H1 (cell line): ENCODE data around the gene SCN1B. TPM values are rescaled to one million over a fixed set of nuclear protein-coding genes. Genes with fewer than 3 reads are reported as not detected.

Experiments used
- CEBPB ChIP-seq: IDR thresholded peaks from 2 replicates; pipeline ENCODE4 v1.6.1; 2012; ENCODE audit warnings: low read depth, low read length
- EGR1 ChIP-seq: IDR thresholded peaks from 2 replicates; pipeline ENCODE4 v1.6.1; 2011; ENCODE audit warnings: low read depth, low read length, borderline replicate concordance
- KDM1A ChIP-seq: fragments of 200-600, 300-600 bp; sonication (generic); IDR thresholded peaks from 2 replicates; pipeline ENCODE4 v1.7.1; 2016; ENCODE audit warnings: mild to moderate bottlenecking, low read length, borderline replicate concordance
- RNF2 ChIP-seq: fragments of 200-900, 300-1000 bp; sonication (generic); IDR thresholded peaks from 2 replicates; pipeline ENCODE4 v1.7.1; 2016; ENCODE audit warnings: borderline replicate concordance, low read depth, mild to moderate bottlenecking, antibody characterized with exemption, low read length; ENCODE audit not compliant: poor library complexity, severe bottlenecking; ENCODE audit errors: missing control alignments
- SAP30 ChIP-seq: fragments of 300-600 bp; sonication (generic); IDR thresholded peaks from 2 replicates; pipeline ENCODE4 v1.7.1; 2012; ENCODE audit warnings: low read length, moderate library complexity, mild to moderate bottlenecking, inconsistent platforms; ENCODE audit not compliant: insufficient read depth, insufficient replicate concordance
- TBP ChIP-seq: IDR thresholded peaks from 2 replicates; pipeline ENCODE4 v1.6.1; 2011; ENCODE audit warnings: low read depth, low read length, improper control_type of control experiment
- polyA plus RNA-seq, 7 experiments: library from polyadenylated mRNA; depleted of rRNA in 3 of 7; stranded (reverse) in 5 of 7; unstranded in 2 of 7; fragments of >200 nt in 5 of 7; fragments of 200-250 nt in 2 of 7; gene quantifications; 1 replicate in 5 of 7; 2 replicates in 1 of 7; 4 replicates in 1 of 7; pipeline versions ENCODE4 v1.2.1 to v1.2.3, GENCODE V29; 2011 to 2013; ENCODE audit warnings: missing spikeins in 2 of 7, mixed read lengths in 2 of 7
- total RNA-seq: library from RNA; stranded (reverse); fragmentation: NEBNext Ultra II Directional; extraction: Animal tissue kit (Norgen Biotek cat#: 25700); gene quantifications from 2 replicates; pipeline ENCODE4 v1.2.1, GENCODE V29; 2021
- TF ChIP-seq, protein P1 (sequence below): fragments of 300-600 bp; sonication (generic); IDR thresholded peaks from 2 replicates; pipeline ENCODE4 v1.7.1; 2012; ENCODE audit warnings: low read length, moderate library complexity, mild to moderate bottlenecking, inconsistent platforms; ENCODE audit not compliant: insufficient replicate concordance

SCN1B gene
- total and polyA plus RNA-seq, 2 of the 8 experiments (the other 6 are each of a cell fraction or from before 2014, with no cell fraction given): 3.1 to 3.5 TPM

DNA sequence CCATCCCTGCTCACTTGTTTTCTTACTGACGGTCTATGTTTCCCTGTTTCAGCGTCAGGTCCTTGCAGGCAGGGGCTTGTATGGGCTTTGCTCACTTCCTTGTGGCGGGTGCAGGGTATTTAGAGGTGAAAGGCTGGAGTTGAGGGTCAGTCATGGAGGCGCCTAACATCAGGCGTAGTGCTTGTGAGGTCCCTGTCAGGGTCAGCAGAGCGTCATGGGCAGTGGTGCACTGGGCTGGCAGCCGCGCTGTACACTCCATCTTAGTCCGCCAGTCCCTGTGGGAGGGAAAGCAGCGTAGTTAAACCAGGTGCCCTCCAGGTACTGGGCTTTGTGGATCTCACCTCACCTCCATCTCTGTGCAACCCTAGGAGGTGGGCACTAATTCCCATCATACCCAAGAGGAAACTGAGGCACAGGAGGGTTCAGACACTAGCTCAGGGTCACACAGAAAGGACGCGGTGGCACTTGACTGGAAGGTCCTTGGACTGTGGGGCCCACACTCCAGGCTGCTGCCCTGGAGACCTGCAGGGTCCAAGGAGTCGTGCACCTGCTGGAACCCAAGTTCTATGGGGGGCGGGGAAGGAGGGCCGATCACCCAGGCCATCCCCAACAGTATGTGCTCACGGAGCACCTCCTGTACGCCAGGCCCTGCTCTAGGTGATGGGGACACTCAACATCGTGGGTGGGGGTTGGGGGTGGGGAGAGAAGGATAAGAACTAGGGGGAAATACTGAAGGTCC lies 25.6 kb upstream of the SCN1B start (continued):
- TF ChIP-seq, protein P1, sequence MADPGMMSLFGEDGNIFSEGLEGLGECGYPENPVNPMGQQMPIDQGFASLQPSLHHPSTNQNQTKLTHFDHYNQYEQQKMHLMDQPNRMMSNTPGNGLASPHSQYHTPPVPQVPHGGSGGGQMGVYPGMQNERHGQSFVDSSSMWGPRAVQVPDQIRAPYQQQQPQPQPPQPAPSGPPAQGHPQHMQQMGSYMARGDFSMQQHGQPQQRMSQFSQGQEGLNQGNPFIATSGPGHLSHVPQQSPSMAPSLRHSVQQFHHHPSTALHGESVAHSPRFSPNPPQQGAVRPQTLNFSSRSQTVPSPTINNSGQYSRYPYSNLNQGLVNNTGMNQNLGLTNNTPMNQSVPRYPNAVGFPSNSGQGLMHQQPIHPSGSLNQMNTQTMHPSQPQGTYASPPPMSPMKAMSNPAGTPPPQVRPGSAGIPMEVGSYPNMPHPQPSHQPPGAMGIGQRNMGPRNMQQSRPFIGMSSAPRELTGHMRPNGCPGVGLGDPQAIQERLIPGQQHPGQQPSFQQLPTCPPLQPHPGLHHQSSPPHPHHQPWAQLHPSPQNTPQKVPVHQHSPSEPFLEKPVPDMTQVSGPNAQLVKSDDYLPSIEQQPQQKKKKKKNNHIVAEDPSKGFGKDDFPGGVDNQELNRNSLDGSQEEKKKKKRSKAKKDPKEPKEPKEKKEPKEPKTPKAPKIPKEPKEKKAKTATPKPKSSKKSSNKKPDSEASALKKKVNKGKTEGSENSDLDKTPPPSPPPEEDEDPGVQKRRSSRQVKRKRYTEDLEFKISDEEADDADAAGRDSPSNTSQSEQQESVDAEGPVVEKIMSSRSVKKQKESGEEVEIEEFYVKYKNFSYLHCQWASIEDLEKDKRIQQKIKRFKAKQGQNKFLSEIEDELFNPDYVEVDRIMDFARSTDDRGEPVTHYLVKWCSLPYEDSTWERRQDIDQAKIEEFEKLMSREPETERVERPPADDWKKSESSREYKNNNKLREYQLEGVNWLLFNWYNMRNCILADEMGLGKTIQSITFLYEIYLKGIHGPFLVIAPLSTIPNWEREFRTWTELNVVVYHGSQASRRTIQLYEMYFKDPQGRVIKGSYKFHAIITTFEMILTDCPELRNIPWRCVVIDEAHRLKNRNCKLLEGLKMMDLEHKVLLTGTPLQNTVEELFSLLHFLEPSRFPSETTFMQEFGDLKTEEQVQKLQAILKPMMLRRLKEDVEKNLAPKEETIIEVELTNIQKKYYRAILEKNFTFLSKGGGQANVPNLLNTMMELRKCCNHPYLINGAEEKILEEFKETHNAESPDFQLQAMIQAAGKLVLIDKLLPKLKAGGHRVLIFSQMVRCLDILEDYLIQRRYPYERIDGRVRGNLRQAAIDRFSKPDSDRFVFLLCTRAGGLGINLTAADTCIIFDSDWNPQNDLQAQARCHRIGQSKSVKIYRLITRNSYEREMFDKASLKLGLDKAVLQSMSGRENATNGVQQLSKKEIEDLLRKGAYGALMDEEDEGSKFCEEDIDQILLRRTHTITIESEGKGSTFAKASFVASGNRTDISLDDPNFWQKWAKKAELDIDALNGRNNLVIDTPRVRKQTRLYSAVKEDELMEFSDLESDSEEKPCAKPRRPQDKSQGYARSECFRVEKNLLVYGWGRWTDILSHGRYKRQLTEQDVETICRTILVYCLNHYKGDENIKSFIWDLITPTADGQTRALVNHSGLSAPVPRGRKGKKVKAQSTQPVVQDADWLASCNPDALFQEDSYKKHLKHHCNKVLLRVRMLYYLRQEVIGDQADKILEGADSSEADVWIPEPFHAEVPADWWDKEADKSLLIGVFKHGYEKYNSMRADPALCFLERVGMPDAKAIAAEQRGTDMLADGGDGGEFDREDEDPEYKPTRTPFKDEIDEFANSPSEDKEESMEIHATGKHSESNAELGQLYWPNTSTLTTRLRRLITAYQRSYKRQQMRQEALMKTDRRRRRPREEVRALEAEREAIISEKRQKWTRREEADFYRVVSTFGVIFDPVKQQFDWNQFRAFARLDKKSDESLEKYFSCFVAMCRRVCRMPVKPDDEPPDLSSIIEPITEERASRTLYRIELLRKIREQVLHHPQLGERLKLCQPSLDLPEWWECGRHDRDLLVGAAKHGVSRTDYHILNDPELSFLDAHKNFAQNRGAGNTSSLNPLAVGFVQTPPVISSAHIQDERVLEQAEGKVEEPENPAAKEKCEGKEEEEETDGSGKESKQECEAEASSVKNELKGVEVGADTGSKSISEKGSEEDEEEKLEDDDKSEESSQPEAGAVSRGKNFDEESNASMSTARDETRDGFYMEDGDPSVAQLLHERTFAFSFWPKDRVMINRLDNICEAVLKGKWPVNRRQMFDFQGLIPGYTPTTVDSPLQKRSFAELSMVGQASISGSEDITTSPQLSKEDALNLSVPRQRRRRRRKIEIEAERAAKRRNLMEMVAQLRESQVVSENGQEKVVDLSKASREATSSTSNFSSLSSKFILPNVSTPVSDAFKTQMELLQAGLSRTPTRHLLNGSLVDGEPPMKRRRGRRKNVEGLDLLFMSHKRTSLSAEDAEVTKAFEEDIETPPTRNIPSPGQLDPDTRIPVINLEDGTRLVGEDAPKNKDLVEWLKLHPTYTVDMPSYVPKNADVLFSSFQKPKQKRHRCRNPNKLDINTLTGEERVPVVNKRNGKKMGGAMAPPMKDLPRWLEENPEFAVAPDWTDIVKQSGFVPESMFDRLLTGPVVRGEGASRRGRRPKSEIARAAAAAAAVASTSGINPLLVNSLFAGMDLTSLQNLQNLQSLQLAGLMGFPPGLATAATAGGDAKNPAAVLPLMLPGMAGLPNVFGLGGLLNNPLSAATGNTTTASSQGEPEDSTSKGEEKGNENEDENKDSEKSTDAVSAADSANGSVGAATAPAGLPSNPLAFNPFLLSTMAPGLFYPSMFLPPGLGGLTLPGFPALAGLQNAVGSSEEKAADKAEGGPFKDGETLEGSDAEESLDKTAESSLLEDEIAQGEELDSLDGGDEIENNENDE: no peak
- TF ChIP-seq EGR1 (no peak), SAP30 (no peak), TBP (no peak), RNF2 (no peak), KDM1A (no peak), CEBPB (no peak)
